Esophagus squamous epithelium (tissue), 5 donors: ENCODE data around the gene CYP2A6. TPM values are rescaled to one million over a fixed set of nuclear protein-coding genes. Genes with fewer than 3 reads are reported as not detected.

Experiments used
- DNase-seq: peaks from one replicate; lab custom pipeline; 2025; lab: John Stamatoyannopoulos, UW
- H3K27ac ChIP-seq, 4 donors: fragments of 200-600 bp; sonication (generic); one replicate each; pipeline ENCODE4 v1.5.1; 2016 to 2019; ENCODE audit warnings: mild to moderate bottlenecking in 1 of 4
- H3K27me3 ChIP-seq, 4 donors: fragments of 200-600 bp; sonication (generic); 1 replicate in 3 of 4; 2 replicates in 1 of 4; pipeline versions ENCODE4 v1.5.1 to v1.6.0; 2017 to 2021; ENCODE audit warnings: antibody characterized with exemption in 1 of 4
- H3K36me3 ChIP-seq, 3 donors: fragments of 200-600 bp; sonication (generic); one replicate each; pipeline ENCODE4 v1.5.1; 2016 to 2019
- H3K4me1 ChIP-seq, 3 donors: fragments of 200-600 bp; sonication (generic); one replicate each; pipeline ENCODE4 v1.5.1; 2017 to 2019
- H3K4me3 ChIP-seq, 4 donors: fragments of 200-600 bp; sonication (generic); 1 replicate in 3 of 4; 2 replicates in 1 of 4; pipeline ENCODE4 v1.5.1; 2016 to 2019; ENCODE audit warnings: mild to moderate bottlenecking in 2 of 4, moderate library complexity in 1 of 4
- H3K9me3 ChIP-seq, 3 donors: fragments of 200-600 bp; sonication (generic); one replicate each; pipeline ENCODE4 v1.5.1; 2016 to 2019
- POLR2A ChIP-seq, 4 donors: fragments of 450-650 bp; IDR thresholded peaks; one replicate each; pipeline ENCODE4 v1.6.1; 2017; ENCODE audit warnings: antibody characterized with exemption in 4 of 4, mild to moderate bottlenecking in 4 of 4, moderate library complexity in 3 of 4
- WGBS, 2 donors: methylation state at CpG; one replicate each; pipeline ENCODE4 v1.1.5; 2018; 5-methylcytosine and 5-hydroxymethylcytosine counted together
- intact Hi-C: fragments of 100-400 bp; cut with DNase I; formaldehyde crosslinking; loops from one replicate; pipeline ENCODE4 v1.15.0; 2022
- total RNA-seq, 4 donors: library from RNA; depleted of rRNA; stranded (reverse); fragments of >200 nt; gene quantifications; one replicate each; pipeline ENCODE4 v1.1.0, GENCODE V29; 2016
- TF ChIP-seq, protein P1 (sequence below), 6 experiments: fragments of 450-650 bp in 4 of 6; fragments of 200-600 bp in 2 of 6; sonication (generic) in 2 of 6; IDR thresholded peaks; one replicate each; pipeline ENCODE4 v1.5.1; 2016 to 2019; ENCODE audit warnings: antibody characterized with exemption in 6 of 6, mild to moderate bottlenecking in 4 of 6, moderate library complexity in 4 of 6
- donor health status: DM: yes; HTN: yes; CAD: no.

The CYP2A6 gene
- total RNA-seq, 4 donors from 2014 or later = not detected

DNA sequence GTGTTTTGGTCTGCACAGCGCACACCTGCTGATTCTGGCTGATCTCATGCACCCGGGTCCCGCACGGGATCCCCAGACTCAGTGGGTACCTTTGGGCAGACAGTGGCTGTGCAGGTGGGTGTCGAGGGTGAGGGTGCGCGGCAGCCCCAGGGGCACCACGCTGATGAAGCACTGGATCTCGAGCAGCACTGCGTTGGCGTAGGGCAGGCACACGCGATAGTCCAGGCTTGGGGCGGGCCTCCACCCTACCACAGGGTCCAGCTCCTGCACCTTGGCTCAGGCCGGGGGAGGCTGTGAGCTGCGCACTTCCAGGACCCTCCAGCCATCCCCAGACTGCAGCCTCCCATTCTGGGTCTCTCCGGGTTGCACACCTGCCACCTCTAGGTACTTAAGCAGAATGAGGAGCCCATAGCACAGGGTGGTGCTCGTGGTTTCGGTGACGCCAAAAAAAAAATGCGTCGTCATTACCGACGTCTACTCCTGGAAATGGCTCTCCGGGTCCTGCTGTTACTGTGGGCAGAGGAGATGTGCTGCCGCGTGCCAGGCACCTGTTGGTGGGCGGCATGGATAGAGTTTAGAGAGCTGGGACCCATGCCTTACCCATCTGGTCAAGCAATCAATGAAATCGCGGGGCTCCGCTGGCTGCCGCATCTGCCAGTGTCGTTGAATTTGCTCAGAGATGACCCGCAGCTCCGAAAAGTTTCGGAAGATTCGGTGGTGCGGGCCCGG lies 40.7 kb downstream of the CYP2A6 start:
- 89 to 90% methylated on average over 17 to 26 of the region's 39 CpGs for WGBS, 2 donors
- Histone ChIP-seq H3K4me3 (peak overlapping the region in 3 of 4 donors; percentile 48 to 66 (median 53)), H3K9me3 (no peaks in the 10 kb centered on the region), H3K36me3 (peaks cover 0 to 29% (median 6%) of the 10 kb centered on the region in 3 donors), H3K4me1 (peaks cover 46 to 85% (median 66%) of the 10 kb centered on the region in 3 donors), H3K27ac (peak overlapping the region; percentile 7 to 87 (median 84)), H3K27me3 (no peaks in the 10 kb centered on the region)
- no peak for DNase-seq
- intact Hi-C loops = loop anchor here (5.0 kb wide), 1 partner anchor 147 kb away; no protein-coding TSS in a partner anchor
- TF ChIP-seq, protein P1, sequence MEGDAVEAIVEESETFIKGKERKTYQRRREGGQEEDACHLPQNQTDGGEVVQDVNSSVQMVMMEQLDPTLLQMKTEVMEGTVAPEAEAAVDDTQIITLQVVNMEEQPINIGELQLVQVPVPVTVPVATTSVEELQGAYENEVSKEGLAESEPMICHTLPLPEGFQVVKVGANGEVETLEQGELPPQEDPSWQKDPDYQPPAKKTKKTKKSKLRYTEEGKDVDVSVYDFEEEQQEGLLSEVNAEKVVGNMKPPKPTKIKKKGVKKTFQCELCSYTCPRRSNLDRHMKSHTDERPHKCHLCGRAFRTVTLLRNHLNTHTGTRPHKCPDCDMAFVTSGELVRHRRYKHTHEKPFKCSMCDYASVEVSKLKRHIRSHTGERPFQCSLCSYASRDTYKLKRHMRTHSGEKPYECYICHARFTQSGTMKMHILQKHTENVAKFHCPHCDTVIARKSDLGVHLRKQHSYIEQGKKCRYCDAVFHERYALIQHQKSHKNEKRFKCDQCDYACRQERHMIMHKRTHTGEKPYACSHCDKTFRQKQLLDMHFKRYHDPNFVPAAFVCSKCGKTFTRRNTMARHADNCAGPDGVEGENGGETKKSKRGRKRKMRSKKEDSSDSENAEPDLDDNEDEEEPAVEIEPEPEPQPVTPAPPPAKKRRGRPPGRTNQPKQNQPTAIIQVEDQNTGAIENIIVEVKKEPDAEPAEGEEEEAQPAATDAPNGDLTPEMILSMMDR (IDR thresholded peaks at IDR 0.05) = no peak
- TF ChIP-seq POLR2A (IDR thresholded peaks at IDR 0.05) = no peak

DNA sequence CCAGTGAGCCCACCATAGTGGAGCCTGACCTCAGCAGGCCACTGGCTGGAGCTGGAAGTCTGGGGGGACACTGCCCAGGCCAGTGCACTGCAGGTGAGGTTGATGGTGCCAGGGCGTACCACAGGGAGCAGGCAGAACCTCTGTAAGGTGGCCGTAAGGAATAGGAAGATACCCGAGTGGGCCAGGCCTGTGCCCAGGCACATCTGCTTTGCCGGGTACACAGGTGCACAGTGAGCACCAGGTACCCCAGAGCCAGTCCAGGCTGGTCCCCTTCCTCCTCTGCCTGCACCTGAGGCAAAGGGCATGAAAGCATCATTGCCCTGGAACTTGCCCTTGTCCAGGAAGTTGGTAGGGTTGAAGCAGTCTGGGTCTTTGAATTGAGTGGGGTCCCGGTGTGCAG lies 41.8 kb downstream of the CYP2A6 start:
- Histone ChIP-seq H3K27me3 (no peaks in the 10 kb centered on the region), H3K36me3 (peaks cover 0 to 39% (median 6%) of the 10 kb centered on the region in 3 donors), H3K27ac (peak overlapping the region in 1 of 4 donors; percentile 88), H3K4me1 (peaks cover 57 to 95% (median 76%) of the 10 kb centered on the region in 3 donors), H3K4me3 (no peak overlapping the region), H3K9me3 (no peaks in the 10 kb centered on the region)
- intact Hi-C loops = no loop called here
- no peak for DNase-seq
- TF ChIP-seq, protein P1 (IDR thresholded peaks at IDR 0.05) = no peak
- no peak for TF ChIP-seq POLR2A (IDR thresholded peaks at IDR 0.05)
- 60% methylated on average over 1 of the region's 5 CpGs; no CpG with 5 or more reads in 1 of the 2 donors for WGBS, 2 donors

DNA sequence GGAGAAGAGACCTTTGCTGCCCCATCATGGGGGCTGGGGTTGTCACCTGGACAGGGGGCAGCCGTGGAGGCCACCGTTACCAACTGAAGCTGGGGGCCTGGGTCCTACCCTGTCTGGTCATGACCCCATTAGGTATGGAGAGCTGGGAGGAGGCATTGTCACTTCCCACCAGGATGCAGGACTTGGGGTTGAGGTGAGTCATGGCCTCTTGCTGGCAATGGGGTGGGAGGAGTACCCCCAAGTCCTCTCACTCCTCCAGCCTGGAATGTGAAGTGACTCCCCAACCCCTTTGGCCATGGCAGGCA lies 42.3 kb downstream of the CYP2A6 start:
- intact Hi-C loops = no loop called here

DNA sequence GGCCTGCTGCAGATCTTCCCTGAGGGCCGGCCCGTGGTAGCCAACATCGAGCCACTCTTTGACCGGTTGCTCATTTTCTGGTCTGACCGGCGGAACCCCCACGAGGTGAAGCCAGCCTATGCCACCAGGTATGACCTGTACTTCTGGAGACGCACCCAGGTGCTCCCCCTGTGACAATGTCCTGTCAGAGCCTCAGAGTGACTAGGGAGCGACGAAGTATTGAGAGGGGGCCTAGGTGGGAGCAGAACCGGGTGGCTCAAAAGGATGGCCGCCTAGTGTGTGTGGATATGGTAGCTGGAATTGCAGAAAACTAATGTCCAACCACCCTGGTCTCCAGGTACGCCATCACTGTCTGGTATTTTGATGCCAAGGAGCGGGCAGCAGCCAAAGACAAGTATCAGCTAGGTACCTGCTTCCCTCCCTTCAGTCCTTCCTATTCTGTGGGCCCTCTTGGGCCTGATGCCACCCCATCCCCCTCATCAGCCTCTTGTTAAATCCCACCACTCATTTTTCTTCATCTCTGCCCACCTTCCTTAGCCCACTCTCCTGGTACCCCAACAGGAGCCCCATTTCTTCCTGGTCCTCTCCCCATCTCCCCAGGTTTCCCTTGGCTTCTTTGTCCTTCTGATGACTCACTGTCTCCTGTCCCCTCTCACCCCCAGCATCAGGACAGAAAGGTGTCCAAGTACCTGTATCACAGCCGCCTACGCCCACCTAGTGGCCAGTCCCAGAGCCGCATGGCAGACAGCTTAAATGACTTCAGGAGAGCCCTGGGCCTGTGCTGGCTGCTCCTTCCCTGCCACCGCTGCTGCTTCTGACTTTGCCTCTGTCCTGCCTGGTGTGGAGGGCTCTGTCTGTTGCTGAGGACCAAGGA lies 42.9 kb downstream of the CYP2A6 start:
- Histone ChIP-seq H3K27me3 (no peaks in the 10 kb centered on the region), H3K4me3 (peak overlapping the region in 2 of 4 donors; percentile 14 to 42), H3K4me1 (peaks cover 68 to 97% (median 84%) of the 10 kb centered on the region in 3 donors), H3K27ac (peak overlapping the region; percentile 31 to 98 (median 86)), H3K9me3 (no peaks in the 10 kb centered on the region), H3K36me3 (peaks cover 0 to 42% (median 6%) of the 10 kb centered on the region in 3 donors)
- intact Hi-C loops = no loop called here
- no peak for DNase-seq
- TF ChIP-seq, protein P1 (IDR thresholded peaks at IDR 0.05) = peak in 3 of 6 experiments; percentile 8 to 44 (median 25)
- no peak for TF ChIP-seq POLR2A (IDR thresholded peaks at IDR 0.05)
- 68 to 83% methylated on average over 6 to 16 of the region's 18 CpGs for WGBS, 2 donors

More for the DNA sequence above, 42.3 kb downstream of the CYP2A6 start:
- Histone ChIP-seq H3K27ac (peak overlapping the region in 3 of 4 donors; percentile 84 to 98 (median 88)), H3K36me3 (peaks cover 0 to 42% (median 6%) of the 10 kb centered on the region in 3 donors), H3K4me3 (no peak overlapping the region), H3K4me1 (peaks cover 62 to 97% (median 78%) of the 10 kb centered on the region in 3 donors), H3K27me3 (no peaks in the 10 kb centered on the region), H3K9me3 (no peaks in the 10 kb centered on the region)
- WGBS, 2 donors = no CpG with 5 or more reads among the region's 2 CpGs
- no peak for DNase-seq
- no peak for TF ChIP-seq POLR2A (IDR thresholded peaks at IDR 0.05)
- TF ChIP-seq, protein P1 (IDR thresholded peaks at IDR 0.05) = no peak
